Calu3 (cell line): Measurements from ENCODE around the gene CATSPERB. TPM values are rescaled to one million over a fixed set of nuclear protein-coding genes. Genes with fewer than 3 reads are reported as not detected.

Source experiments
- BruUV-seq: library from RNA; stranded (reverse); fragments of 400-500 nt; replicated peaks from 2 replicates; lab custom pipeline; 2021; lab: Mats Ljungman, UMichigan
- CTCF ChIA-PET: fragments of 300-600 bp; sonication (Branson Sonifier 250); formaldehyde crosslinking; loops from one replicate; lab custom pipeline; 2022; ENCODE audit warnings: antibody characterized with exemption; lab: Charles Lee
- DNase-seq: peaks from one replicate; pipeline ENCODE4 v3.0.0; 2022
- H3K27ac Mint-ChIP-seq: one replicate; pipeline ENCODE4 v1.8.0; 2022; ENCODE audit warnings: mixed read lengths; ENCODE audit not compliant: unreplicated experiment
- H3K27me3 Mint-ChIP-seq: one replicate; pipeline ENCODE4 v1.8.0; 2022; ENCODE audit warnings: mixed read lengths; ENCODE audit not compliant: unreplicated experiment
- H3K36me3 Mint-ChIP-seq: one replicate; pipeline ENCODE4 v1.8.0; 2022; ENCODE audit warnings: mild to moderate bottlenecking, moderate library complexity, mixed read lengths; ENCODE audit not compliant: insufficient read depth, unreplicated experiment
- H3K4me1 Mint-ChIP-seq: one replicate; pipeline ENCODE4 v1.8.0; 2022; ENCODE audit warnings: mild to moderate bottlenecking, low read depth, mixed read lengths; ENCODE audit not compliant: unreplicated experiment
- H3K4me3 Mint-ChIP-seq: one replicate; pipeline ENCODE4 v1.8.0; 2022; ENCODE audit warnings: mild to moderate bottlenecking, low read depth, moderate library complexity, mixed read lengths; ENCODE audit not compliant: unreplicated experiment
- H3K9me3 Mint-ChIP-seq: one replicate; pipeline ENCODE4 v1.8.0; 2022; ENCODE audit warnings: low read depth, mixed read lengths; ENCODE audit not compliant: unreplicated experiment
- intact Hi-C: fragments of 100-400 bp; cut with micrococcal nuclease; formaldehyde crosslinking; loops from one replicate; pipeline ENCODE4 v1.10.0; 2022; ENCODE audit not compliant: unreplicated experiment
- total RNA-seq: library from RNA; stranded (reverse); gene quantifications from 2 replicates; pipeline ENCODE4 v1.2.3, GENCODE V29; 2022
- TF ChIP-seq, protein P1 (sequence below): fragments of 200-600 bp; IDR thresholded peaks from one replicate; pipeline ENCODE4 v1.8.0; 2022; ENCODE audit warnings: antibody characterized with exemption; ENCODE audit not compliant: unreplicated experiment

Gene CATSPERB
- total RNA-seq, 1 experiment from 2014 or later, result 10.2 TPM

DNA sequence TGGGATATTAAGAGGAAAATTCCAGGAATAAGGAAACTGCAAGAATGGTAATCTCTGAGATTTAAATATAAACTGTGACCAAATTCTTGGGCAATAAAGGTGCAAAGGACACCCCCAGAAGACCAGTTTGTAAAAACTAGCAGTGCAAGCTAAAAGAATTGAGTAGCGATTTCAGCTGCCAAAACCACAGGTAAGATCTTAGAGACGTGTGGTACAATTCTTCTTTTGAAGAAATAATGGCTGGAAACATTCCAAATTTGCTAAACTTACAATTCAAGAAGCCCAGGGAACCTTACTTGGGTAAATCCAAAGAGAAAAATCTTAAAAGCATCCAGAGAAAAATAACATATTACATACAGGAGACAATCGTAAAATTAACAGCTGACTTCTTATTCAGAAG lies 12.0 kb downstream of the CATSPERB start:
- Mint-ChIP-seq H3K36me3 (no peaks in the 10 kb centered on the region), H3K9me3 (no peaks in the 10 kb centered on the region), H3K4me3 (no peak overlapping the region), H3K27me3 (no peaks in the 10 kb centered on the region), H3K27ac (no peak overlapping the region), H3K4me1 (no peaks in the 10 kb centered on the region)
- intact Hi-C loops, result no loop called here
- no TSS peak for BruUV-seq
- DNase-seq, result no peak
- CTCF ChIA-PET, result no interaction called here
- TF ChIP-seq, protein P1, sequence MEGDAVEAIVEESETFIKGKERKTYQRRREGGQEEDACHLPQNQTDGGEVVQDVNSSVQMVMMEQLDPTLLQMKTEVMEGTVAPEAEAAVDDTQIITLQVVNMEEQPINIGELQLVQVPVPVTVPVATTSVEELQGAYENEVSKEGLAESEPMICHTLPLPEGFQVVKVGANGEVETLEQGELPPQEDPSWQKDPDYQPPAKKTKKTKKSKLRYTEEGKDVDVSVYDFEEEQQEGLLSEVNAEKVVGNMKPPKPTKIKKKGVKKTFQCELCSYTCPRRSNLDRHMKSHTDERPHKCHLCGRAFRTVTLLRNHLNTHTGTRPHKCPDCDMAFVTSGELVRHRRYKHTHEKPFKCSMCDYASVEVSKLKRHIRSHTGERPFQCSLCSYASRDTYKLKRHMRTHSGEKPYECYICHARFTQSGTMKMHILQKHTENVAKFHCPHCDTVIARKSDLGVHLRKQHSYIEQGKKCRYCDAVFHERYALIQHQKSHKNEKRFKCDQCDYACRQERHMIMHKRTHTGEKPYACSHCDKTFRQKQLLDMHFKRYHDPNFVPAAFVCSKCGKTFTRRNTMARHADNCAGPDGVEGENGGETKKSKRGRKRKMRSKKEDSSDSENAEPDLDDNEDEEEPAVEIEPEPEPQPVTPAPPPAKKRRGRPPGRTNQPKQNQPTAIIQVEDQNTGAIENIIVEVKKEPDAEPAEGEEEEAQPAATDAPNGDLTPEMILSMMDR, result no peak

DNA sequence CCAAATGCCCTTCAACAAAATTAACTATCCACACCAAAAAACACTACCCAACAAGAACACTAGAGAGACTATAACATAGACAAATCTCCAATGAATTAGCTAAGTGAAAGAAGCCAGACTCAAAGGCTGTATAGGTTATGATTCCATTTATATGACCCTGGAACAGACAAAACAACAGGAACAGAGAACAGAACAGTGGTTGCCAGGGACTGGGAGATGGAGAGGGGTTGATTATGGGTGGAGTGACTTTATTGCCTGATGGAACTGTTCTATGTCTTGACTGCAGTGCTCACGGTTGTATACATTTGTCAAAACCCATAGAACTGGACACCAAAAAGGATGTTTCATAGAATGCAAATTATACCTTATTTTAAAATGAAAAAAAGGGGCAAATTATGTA lies 14.9 kb downstream of the CATSPERB start:
- H3K27ac Mint-ChIP-seq, result no peak overlapping the region
- no peaks in the 10 kb centered on the region for H3K4me1 Mint-ChIP-seq
- no peak overlapping the region for H3K4me3 Mint-ChIP-seq
- CTCF ChIA-PET, result no interaction called here
- no TSS peak for BruUV-seq
- no peaks in the 10 kb centered on the region for H3K9me3 Mint-ChIP-seq
- H3K27me3 Mint-ChIP-seq, result no peaks in the 10 kb centered on the region
- H3K36me3 Mint-ChIP-seq, result no peaks in the 10 kb centered on the region
- TF ChIP-seq, protein P1, result no peak
- no peak for DNase-seq
- intact Hi-C loops, result no loop called here

DNA sequence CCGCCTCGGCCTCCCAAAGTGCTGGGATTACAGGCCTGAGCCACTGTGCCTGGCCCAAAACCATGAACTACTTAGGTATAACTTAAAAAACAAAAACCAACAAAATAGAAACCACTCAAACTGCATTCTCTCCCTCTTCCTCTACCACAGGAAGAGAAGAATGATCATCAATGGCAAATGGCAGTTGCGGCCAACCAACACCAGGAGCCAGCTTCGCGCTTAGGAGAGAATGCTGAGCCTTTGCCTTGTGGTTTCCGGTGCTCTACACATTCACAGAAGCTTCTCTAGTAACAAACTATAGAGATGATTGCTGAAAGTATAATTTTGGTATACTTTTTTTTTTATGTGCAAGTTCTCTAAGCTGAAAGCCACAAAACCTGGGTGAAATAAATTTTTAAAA lies 17.1 kb downstream of the CATSPERB start:
- CTCF ChIA-PET, result interaction anchor here (2.2 kb wide), 1 partner anchor 197 kb away, joined by 8 read pairs; no protein-coding TSS in a partner anchor

DNA sequence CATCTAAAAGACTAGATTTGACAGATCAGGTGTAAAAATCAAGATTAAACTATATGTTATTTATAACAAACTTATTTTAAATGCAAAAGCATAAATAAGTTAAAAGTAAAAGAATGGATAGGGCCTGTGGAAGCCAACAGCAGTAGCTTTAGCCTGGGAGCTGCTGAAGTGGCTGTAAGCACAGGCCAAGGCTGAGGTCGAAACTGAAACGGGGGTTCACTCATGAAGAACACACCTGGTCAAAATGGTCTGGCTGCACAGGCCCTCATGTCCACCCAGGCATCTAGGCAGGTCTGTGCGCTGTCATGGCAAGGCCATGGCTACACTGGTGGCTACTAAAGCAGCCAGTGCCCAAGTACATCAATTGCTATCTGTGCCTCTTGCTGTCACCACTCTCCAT lies 23.1 kb downstream of the CATSPERB start:
- TF ChIP-seq, protein P1, result no peak
- H3K27ac Mint-ChIP-seq, result no peak overlapping the region
- intact Hi-C loops, result no loop called here
- no peaks in the 10 kb centered on the region for H3K4me1 Mint-ChIP-seq
- no TSS peak for BruUV-seq
- no peaks in the 10 kb centered on the region for H3K36me3 Mint-ChIP-seq
- DNase-seq, result no peak
- no peak overlapping the region for H3K4me3 Mint-ChIP-seq
- CTCF ChIA-PET, result interaction anchor here (0.7 kb wide), 1 partner anchor 121 kb away, joined by 4 read pairs; no protein-coding TSS in a partner anchor
- no peaks in the 10 kb centered on the region for H3K27me3 Mint-ChIP-seq
- H3K9me3 Mint-ChIP-seq, result peaks cover 2% of the 10 kb centered on the region

More for the DNA sequence above, 17.1 kb downstream of the CATSPERB start:
- H3K4me1 Mint-ChIP-seq, result no peaks in the 10 kb centered on the region
- H3K36me3 Mint-ChIP-seq, result no peaks in the 10 kb centered on the region
- peaks cover 2% of the 10 kb centered on the region for H3K9me3 Mint-ChIP-seq
- TF ChIP-seq, protein P1, result no peak
- no peak overlapping the region for H3K4me3 Mint-ChIP-seq
- DNase-seq, result peak; percentile 9
- BruUV-seq, result no TSS peak
- intact Hi-C loops, result no loop called here
- no peak overlapping the region for H3K27ac Mint-ChIP-seq
- H3K27me3 Mint-ChIP-seq, result no peaks in the 10 kb centered on the region
